GM12875 (cell line): Measurements from ENCODE around the gene VCL.

ENCODE experiments used
- H3K4me3 ChIP-seq: one replicate; pipeline ENCODE4 v1.5.1; 2011; ENCODE audit warnings: low read depth, low read length, control low read depth
- CTCF ChIP-seq: IDR thresholded peaks from 2 replicates; pipeline ENCODE4 v1.5.1; 2011; ENCODE audit warnings: low read depth, mild to moderate bottlenecking, control low read depth, inconsistent platforms, low read length, moderate library complexity, borderline replicate concordance; ENCODE audit not compliant: insufficient read depth

The VCL gene

GRCh38 chr10:74099420-74099819 is 101.5 kb downstream of the VCL start:
- no peak for TF ChIP-seq CTCF
- H3K4me3 ChIP-seq, result no peak overlapping the region

GRCh38 chr10:74099836-74100235 is 101.9 kb downstream of the VCL start:
- H3K4me3 ChIP-seq, result no peak overlapping the region
- TF ChIP-seq CTCF, result no peak

- no peak overlapping the region for H3K4me3 ChIP-seq
- TF ChIP-seq CTCF, result peak; percentile 45; the same call in 1 of the 2 replicates
Measured at GRCh38 chr10:74103560-74104258, 105.8 kb downstream of the VCL start.

- no peak for TF ChIP-seq CTCF
- no peak overlapping the region for H3K4me3 ChIP-seq
Measured at GRCh38 chr10:74104480-74104879, 106.6 kb downstream of the VCL start.

- no peak for TF ChIP-seq CTCF
- H3K4me3 ChIP-seq, result no peak overlapping the region
Measured at GRCh38 chr10:74104996-74105395, 107.1 kb downstream of the VCL start.

GRCh38 chr10:74107391-74107790 is 109.5 kb downstream of the VCL start:
- TF ChIP-seq CTCF, result no peak
- H3K4me3 ChIP-seq, result no peak overlapping the region

GRCh38 chr10:74109452-74109851 is 111.5 kb downstream of the VCL start:
- TF ChIP-seq CTCF, result no peak

More at GRCh38 chr10:74109452-74109851, 111.5 kb downstream of the VCL start:
- no peak overlapping the region for H3K4me3 ChIP-seq
